WTC11 (cell line): Measurements from ENCODE around the gene SH3BP4.

ENCODE experiments used
- ATF6 ChIP-seq: sonication (generic); formaldehyde crosslinking; IDR thresholded peaks from 2 replicates; pipeline ENCODE4 v1.8.1; 2023; ENCODE audit warnings: mild to moderate bottlenecking, missing genetic modification reagents
- CREB1 ChIP-seq: sonication (generic); formaldehyde crosslinking; IDR thresholded peaks from 2 replicates; pipeline ENCODE4 v1.8.0; 2023; ENCODE audit warnings: mild to moderate bottlenecking, missing genetic modification reagents
- FOXK1 ChIP-seq: sonication (generic); formaldehyde crosslinking; IDR thresholded peaks from 2 replicates; pipeline ENCODE4 v1.8.0; 2022; ENCODE audit warnings: mild to moderate bottlenecking, moderate library complexity, missing genetic modification reagents
- MAX ChIP-seq: sonication (generic); formaldehyde crosslinking; IDR thresholded peaks from 2 replicates; pipeline ENCODE4 v1.8.0; 2022; ENCODE audit warnings: mild to moderate bottlenecking, missing genetic modification reagents
- NFYB ChIP-seq: sonication (generic); formaldehyde crosslinking; conservative IDR thresholded peaks from 2 replicates; pipeline ENCODE4 v1.8.0; 2022; ENCODE audit warnings: low read depth, missing genetic modification reagents
- NR2C2 ChIP-seq: sonication (generic); formaldehyde crosslinking; IDR thresholded peaks from 2 replicates; pipeline ENCODE4 v1.8.0; 2022; ENCODE audit warnings: mild to moderate bottlenecking, missing genetic modification reagents
- ZNF263 ChIP-seq: sonication (generic); formaldehyde crosslinking; IDR thresholded peaks from 2 replicates; pipeline ENCODE4 v1.8.1; 2022; ENCODE audit warnings: low read depth, mild to moderate bottlenecking, moderate library complexity, missing genetic modification reagents
- ZNF423 ChIP-seq: fragments of 250-450 bp; sonication (Bioruptor Pico); IDR thresholded peaks from 2 replicates; pipeline ENCODE4 v2.1.2; 2022; ENCODE audit warnings: mild to moderate bottlenecking, moderate library complexity
- TF ChIP-seq, protein P1 (sequence below): fragments of 200-600 bp; IDR thresholded peaks from 2 replicates; pipeline ENCODE4 v1.8.0; 2022; ENCODE audit warnings: antibody characterized with exemption
- TF ChIP-seq, protein P2 (sequence below): sonication (generic); formaldehyde crosslinking; IDR thresholded peaks from 2 replicates; pipeline ENCODE4 v1.8.0; 2022; ENCODE audit warnings: missing genetic modification reagents
- TF ChIP-seq, protein P3 (sequence below): sonication (generic); formaldehyde crosslinking; conservative IDR thresholded peaks from 2 replicates; pipeline ENCODE4 v1.8.1; 2022; ENCODE audit warnings: mild to moderate bottlenecking, missing genetic modification reagents
- TF ChIP-seq, protein P4 (sequence below): sonication (generic); formaldehyde crosslinking; IDR thresholded peaks from 2 replicates; pipeline ENCODE4 v1.8.1; 2022; ENCODE audit warnings: low read depth, missing genetic modification reagents, borderline replicate concordance

DNA sequence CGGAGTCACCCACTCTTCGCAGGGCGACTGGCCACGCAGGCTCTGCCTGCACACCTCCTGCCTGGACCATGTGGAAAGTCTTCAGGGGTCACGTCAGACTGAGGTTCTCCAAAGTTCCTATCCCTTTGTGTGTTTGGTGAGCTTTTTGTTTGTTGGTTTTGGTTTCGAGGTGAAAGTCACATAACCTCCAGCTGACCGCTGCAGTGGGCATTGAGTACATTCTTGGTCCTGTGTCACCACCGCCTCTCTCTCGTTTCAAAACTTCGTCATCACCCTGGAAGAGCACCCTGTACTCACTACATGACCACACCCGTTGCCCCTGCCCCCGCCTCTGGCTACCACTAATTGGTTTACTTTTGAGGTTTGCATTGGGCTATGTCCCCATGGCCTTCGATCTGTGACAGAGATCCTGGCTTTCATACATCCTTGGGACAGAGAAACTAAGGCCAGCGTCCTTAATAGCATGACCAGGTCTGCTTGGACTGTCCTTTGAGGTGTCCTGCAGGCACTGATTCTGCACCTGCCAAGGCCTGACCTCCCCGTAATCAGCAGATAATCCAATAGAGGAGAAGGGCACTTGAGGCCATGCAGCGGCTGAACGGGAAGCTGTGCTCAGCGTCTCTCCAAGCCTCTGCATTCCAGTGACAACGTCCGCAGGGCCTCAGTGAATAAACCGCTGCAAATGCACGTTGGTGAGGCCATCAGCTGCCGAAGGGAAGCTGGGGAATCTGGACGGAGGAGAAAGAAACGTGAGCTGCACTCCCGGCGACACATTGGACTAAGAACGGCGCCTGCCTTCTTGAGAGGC lies 46.8 kb downstream of the SH3BP4 start:
- TF ChIP-seq CREB1 (CRISPR knock-in tag) (no peak), FOXK1 (CRISPR knock-in tag) (no peak), MAX (CRISPR knock-in tag) (no peak), ZNF423 (CRISPR knock-in tag) (no peak), ATF6 (CRISPR knock-in tag) (no peak), NFYB (CRISPR knock-in tag) (no peak), ZNF263 (CRISPR knock-in tag) (no peak), NR2C2 (CRISPR knock-in tag) (no peak)
- TF ChIP-seq, protein P1, sequence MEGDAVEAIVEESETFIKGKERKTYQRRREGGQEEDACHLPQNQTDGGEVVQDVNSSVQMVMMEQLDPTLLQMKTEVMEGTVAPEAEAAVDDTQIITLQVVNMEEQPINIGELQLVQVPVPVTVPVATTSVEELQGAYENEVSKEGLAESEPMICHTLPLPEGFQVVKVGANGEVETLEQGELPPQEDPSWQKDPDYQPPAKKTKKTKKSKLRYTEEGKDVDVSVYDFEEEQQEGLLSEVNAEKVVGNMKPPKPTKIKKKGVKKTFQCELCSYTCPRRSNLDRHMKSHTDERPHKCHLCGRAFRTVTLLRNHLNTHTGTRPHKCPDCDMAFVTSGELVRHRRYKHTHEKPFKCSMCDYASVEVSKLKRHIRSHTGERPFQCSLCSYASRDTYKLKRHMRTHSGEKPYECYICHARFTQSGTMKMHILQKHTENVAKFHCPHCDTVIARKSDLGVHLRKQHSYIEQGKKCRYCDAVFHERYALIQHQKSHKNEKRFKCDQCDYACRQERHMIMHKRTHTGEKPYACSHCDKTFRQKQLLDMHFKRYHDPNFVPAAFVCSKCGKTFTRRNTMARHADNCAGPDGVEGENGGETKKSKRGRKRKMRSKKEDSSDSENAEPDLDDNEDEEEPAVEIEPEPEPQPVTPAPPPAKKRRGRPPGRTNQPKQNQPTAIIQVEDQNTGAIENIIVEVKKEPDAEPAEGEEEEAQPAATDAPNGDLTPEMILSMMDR, result no peak
- TF ChIP-seq, protein P2, sequence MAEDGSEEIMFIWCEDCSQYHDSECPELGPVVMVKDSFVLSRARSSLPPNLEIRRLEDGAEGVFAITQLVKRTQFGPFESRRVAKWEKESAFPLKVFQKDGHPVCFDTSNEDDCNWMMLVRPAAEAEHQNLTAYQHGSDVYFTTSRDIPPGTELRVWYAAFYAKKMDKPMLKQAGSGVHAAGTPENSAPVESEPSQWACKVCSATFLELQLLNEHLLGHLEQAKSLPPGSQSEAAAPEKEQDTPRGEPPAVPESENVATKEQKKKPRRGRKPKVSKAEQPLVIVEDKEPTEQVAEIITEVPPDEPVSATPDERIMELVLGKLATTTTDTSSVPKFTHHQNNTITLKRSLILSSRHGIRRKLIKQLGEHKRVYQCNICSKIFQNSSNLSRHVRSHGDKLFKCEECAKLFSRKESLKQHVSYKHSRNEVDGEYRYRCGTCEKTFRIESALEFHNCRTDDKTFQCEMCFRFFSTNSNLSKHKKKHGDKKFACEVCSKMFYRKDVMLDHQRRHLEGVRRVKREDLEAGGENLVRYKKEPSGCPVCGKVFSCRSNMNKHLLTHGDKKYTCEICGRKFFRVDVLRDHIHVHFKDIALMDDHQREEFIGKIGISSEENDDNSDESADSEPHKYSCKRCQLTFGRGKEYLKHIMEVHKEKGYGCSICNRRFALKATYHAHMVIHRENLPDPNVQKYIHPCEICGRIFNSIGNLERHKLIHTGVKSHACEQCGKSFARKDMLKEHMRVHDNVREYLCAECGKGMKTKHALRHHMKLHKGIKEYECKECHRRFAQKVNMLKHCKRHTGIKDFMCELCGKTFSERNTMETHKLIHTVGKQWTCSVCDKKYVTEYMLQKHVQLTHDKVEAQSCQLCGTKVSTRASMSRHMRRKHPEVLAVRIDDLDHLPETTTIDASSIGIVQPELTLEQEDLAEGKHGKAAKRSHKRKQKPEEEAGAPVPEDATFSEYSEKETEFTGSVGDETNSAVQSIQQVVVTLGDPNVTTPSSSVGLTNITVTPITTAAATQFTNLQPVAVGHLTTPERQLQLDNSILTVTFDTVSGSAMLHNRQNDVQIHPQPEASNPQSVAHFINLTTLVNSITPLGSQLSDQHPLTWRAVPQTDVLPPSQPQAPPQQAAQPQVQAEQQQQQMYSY (CRISPR knock-in tag), result no peak
- TF ChIP-seq, protein P3, sequence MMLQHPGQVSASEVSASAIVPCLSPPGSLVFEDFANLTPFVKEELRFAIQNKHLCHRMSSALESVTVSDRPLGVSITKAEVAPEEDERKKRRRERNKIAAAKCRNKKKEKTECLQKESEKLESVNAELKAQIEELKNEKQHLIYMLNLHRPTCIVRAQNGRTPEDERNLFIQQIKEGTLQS (CRISPR knock-in tag), result no peak
- TF ChIP-seq, protein P4, sequence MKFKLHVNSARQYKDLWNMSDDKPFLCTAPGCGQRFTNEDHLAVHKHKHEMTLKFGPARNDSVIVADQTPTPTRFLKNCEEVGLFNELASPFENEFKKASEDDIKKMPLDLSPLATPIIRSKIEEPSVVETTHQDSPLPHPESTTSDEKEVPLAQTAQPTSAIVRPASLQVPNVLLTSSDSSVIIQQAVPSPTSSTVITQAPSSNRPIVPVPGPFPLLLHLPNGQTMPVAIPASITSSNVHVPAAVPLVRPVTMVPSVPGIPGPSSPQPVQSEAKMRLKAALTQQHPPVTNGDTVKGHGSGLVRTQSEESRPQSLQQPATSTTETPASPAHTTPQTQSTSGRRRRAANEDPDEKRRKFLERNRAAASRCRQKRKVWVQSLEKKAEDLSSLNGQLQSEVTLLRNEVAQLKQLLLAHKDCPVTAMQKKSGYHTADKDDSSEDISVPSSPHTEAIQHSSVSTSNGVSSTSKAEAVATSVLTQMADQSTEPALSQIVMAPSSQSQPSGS, result no peak
